K562 (cell line): Measurements from ENCODE around the gene METRNL. TPM values are rescaled to one million over a fixed set of nuclear protein-coding genes. Genes with fewer than 3 reads are reported as not detected.

Experiments used
- ATAC-seq: fragments of 200-7000 bp; cut with Tn5 transposase; 3 replicates; pipeline ENCODE4 v1.9.1; 2020; ENCODE audit warnings: moderate library complexity
- BruUV-seq: library from RNA; stranded (reverse); fragments of 400-500 nt; replicated peaks from 2 replicates; lab custom pipeline; 2021; lab: Mats Ljungman, UMichigan
- CTCF ChIA-PET: fragments of 300-600 bp; formaldehyde crosslinking; extraction: SDS; loops from one replicate; lab custom pipeline; 2021; ENCODE audit warnings: low intra/inter-chr PET ratio; lab: Yijun Ruan, JAX
- POLR2A ChIA-PET: fragments of 300-600, 350-650 bp; sonication (Branson Sonifier 250); formaldehyde crosslinking; extraction: SDS; loops from one replicate; lab custom pipeline; 2021; ENCODE audit warnings: antibody characterized with exemption, inconsistent platforms; lab: Yijun Ruan, JAX
- DNase-seq, 4 experiments: peaks; one replicate each; pipeline versions ENCODE4 v3.0.0 to v3.0.0-alpha.2; 2011 to 2018; ENCODE audit warnings: low spot score in 3 of 4, mixed read lengths in 3 of 4; ENCODE audit errors: extremely low read depth in 1 of 4
- FAIRE-seq: peaks from 2 replicates; lab custom pipeline; 2011; peaks lifted over from hg19 to GRCh38; lab: Jason Lieb, UNC
- H2AFZ ChIP-seq: 2 replicates; pipeline ENCODE4 v1.6.0; 2011; ENCODE audit warnings: low read depth, low read length, control low read depth, inconsistent platforms
- H3K27ac ChIP-seq: fragments of 200-600 bp; 3 replicates; pipeline ENCODE4 v1.8.0; 2011; ENCODE audit warnings: low read depth, mild to moderate bottlenecking, control low read depth, inconsistent platforms, low read length, moderate library complexity, mixed read lengths; ENCODE audit errors: extremely low read depth
- H3K27me3 ChIP-seq, 2 experiments: fragments of 300-600 bp in 1 of 2; 2 replicates in 1 of 2; 3 replicates in 1 of 2; pipeline versions ENCODE4 v1.6.0 to v1.8.0; 2011; ENCODE audit warnings: inconsistent platforms in 2 of 2, low read length in 2 of 2, mild to moderate bottlenecking in 1 of 2, mixed read lengths in 1 of 2, moderate library complexity in 1 of 2; ENCODE audit not compliant: control insufficient read depth in 2 of 2, insufficient read depth in 2 of 2
- H3K36me3 ChIP-seq: fragments of 300-600 bp; 3 replicates; pipeline ENCODE4 v1.8.0; 2011; ENCODE audit warnings: mild to moderate bottlenecking, low read length, inconsistent platforms; ENCODE audit not compliant: control insufficient read depth, insufficient read depth
- H3K4me1 ChIP-seq, 2 experiments: fragments of 200-600 bp in 1 of 2; replicated peaks in 1 of 2; 2 replicates in 1 of 2; 3 replicates in 1 of 2; pipeline versions ENCODE4 v1.5.1 to v1.8.0; 2011; ENCODE audit warnings: inconsistent platforms in 2 of 2, low read length in 2 of 2, mild to moderate bottlenecking in 1 of 2, mixed read lengths in 1 of 2, moderate library complexity in 1 of 2; ENCODE audit not compliant: control insufficient read depth in 2 of 2, insufficient read depth in 2 of 2
- H3K4me2 ChIP-seq: 2 replicates; pipeline ENCODE4 v1.6.1; 2011; ENCODE audit warnings: low read length, control low read depth, inconsistent platforms, mixed read lengths; ENCODE audit not compliant: insufficient read depth
- H3K4me3 ChIP-seq: fragments of 200-600 bp; sonication (generic), shearing (Covaris generic); 2 replicates; pipeline ENCODE4 v1.5.1; 2016; ENCODE audit warnings: control low read depth, inconsistent platforms
- H3K79me2 ChIP-seq: fragments of 200-600 bp; 3 replicates; pipeline ENCODE4 v1.8.0; 2011; ENCODE audit warnings: low read length, inconsistent platforms; ENCODE audit not compliant: control insufficient read depth, insufficient read depth
- H3K9ac ChIP-seq, 2 experiments: 2 replicates each; pipeline versions ENCODE4 v1.6.0 to v1.6.1; 2011; ENCODE audit warnings: low read depth in 2 of 2, low read length in 2 of 2, control low read depth in 1 of 2, inconsistent platforms in 1 of 2, mild to moderate bottlenecking in 1 of 2, mixed read lengths in 1 of 2; ENCODE audit not compliant: insufficient read depth in 1 of 2
- H3K9me1 ChIP-seq: one replicate; pipeline ENCODE4 v1.6.0; 2011; ENCODE audit warnings: inconsistent platforms, mild to moderate bottlenecking, low read length, moderate library complexity; ENCODE audit not compliant: control insufficient read depth, insufficient read depth
- H3K9me3 ChIP-seq: replicated peaks from 2 replicates; pipeline ENCODE4 v1.5.1; 2011; ENCODE audit warnings: low read depth, low read length, inconsistent platforms; ENCODE audit not compliant: control insufficient read depth, insufficient read depth
- H4K20me1 ChIP-seq: replicated peaks from 2 replicates; pipeline ENCODE4 v1.6.1; 2011; ENCODE audit warnings: low read length, inconsistent platforms, mixed read lengths; ENCODE audit not compliant: control insufficient read depth, insufficient read depth
- MYBL2 ChIP-seq, 2 experiments: fragments of 450-650 bp in 1 of 2; sonication (generic) in 1 of 2; formaldehyde crosslinking in 1 of 2; IDR thresholded peaks; 2 replicates each; pipeline versions ENCODE4 v1.6.1 to v1.8.1; 2017 to 2022; ENCODE audit warnings: borderline replicate concordance in 1 of 2, inconsistent platforms in 1 of 2, low read depth in 1 of 2, mild to moderate bottlenecking in 1 of 2, missing genetic modification reagents in 1 of 2, moderate library complexity in 1 of 2
- POLR2G ChIP-seq: fragments of 200-400 bp; formaldehyde crosslinking; IDR thresholded peaks from 2 replicates; pipeline ENCODE4 v1.6.1; 2017; ENCODE audit warnings: low read depth, mild to moderate bottlenecking, antibody characterized with exemption, low read length, moderate library complexity
- ZNF3 ChIP-seq: fragments of 250-450 bp; sonication (Bioruptor Pico); IDR thresholded peaks from 2 replicates; pipeline ENCODE4 v1.5.0; 2021; ENCODE audit warnings: mild to moderate bottlenecking, moderate library complexity
- WGBS: fragments of 100-300 bp; shearing (Covaris generic); methylation state at CpG from one replicate; pipeline ENCODE4 v1.1.6; 2016; ENCODE audit warnings: low coverage, mixed read lengths; ENCODE audit not compliant: insufficient coverage; ENCODE audit errors: missing lambda C conversion rate; 5-methylcytosine and 5-hydroxymethylcytosine counted together
- in situ Hi-C: fragments of 300-500 bp; cut with MboI; formaldehyde crosslinking; loops from 4 replicates; pipeline ENCODE4 v1.15.0; 2018; ENCODE audit warnings: inconsistent platforms, mixed read lengths
- intact Hi-C: fragments of 100-400 bp; cut with micrococcal nuclease; formaldehyde crosslinking; loops from 2 replicates; pipeline ENCODE4 v1.14.2; 2022
- polyA plus RNA-seq, 8 experiments: library from polyadenylated mRNA; depleted of rRNA in 4 of 8; stranded (reverse) in 5 of 8; unstranded in 3 of 8; fragments of >200 nt; fragmentation: Nextera tagmentation in 2 of 8; fragmentation: Illumina TruSeq in 1 of 8; extraction: Ambion mirVana in 2 of 8; extraction: Trizol in 1 of 8; gene quantifications; 2 replicates each; pipeline versions ENCODE4 v1.2.1 to v1.2.3, GENCODE V29; 2011 to 2014; ENCODE audit warnings: inconsistent platforms in 1 of 8, missing spikeins in 1 of 8
- total RNA-seq, 7 experiments: library from RNA; depleted of rRNA in 6 of 7; stranded (reverse); fragments of >200 nt in 6 of 7; fragmentation: Illumina TruSeq in 2 of 7; extraction: Trizol in 2 of 7; gene quantifications; 2 replicates each; pipeline versions ENCODE4 v1.2.1 to v1.2.3, GENCODE V29; 2011 to 2021; ENCODE audit warnings: low replicate concordance in 1 of 7

METRNL gene
- total and polyA plus RNA-seq, 9 of the 15 experiments (the other 6 are each of a cell fraction or from before 2014, with no cell fraction given): 0.17 to 31.8 (median 2.9) TPM

DNA sequence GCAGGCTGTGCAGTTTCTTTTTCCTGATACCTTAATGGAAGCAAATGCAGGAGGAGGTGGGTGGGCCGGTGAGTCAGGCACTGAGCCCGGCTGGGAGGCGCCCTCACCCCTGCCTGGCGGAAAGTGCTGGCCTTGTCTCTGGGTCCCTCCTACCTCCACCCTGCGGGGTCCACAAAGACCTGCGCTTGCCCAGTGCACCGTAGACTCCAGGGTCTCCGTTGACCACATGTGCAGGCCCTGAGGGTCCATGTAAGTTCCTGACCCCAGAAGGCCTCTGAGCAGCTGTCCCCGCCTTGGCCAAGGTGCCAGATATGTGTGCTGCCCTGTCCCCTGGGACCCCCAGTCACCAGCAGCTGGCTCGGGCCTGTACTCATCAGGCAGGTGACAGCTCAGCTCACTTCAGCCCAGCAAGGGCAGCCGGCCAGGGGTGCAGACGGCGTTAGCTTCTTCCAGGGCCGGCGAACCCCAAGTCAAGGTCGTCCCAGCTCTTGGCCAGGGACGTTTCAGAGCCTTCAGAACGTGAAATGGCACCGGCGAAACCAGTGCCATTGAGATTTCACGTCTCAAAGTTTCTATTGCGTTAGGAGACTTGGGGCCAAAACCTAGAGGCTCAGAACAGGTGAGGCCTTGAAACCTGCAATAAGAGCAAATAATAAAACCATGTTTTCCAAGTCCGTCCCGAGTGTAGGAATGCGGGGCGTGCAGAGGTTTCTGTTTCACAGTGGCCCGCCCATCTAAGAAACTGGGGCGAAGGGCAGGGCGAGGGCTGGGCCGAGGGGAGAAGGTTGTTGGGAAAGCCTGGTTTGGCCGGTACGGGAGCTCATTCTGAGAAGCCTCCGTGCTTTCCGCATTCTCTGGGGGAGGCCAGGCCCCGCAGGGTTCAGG lies 12.1 kb downstream of the METRNL start:
- Histone ChIP-seq H3K4me3 (no peak overlapping the region), H3K27ac (no peak overlapping the region), H3K27me3 (no peaks in the 10 kb centered on the region), H3K4me2 (no peak overlapping the region), H3K9me1 (peaks cover 6% of the 10 kb centered on the region), H3K9ac (no peak overlapping the region), H3K79me2 (peaks cover 14% of the 10 kb centered on the region), H3K9me3 (no peaks in the 10 kb centered on the region), H3K4me1 (peaks cover 1 to 56% of the 10 kb centered on the region in 2 experiments; a peak in 2 of 5 replicates), H4K20me1 (peaks cover 20% of the 10 kb centered on the region), H3K36me3 (peaks cover 62% of the 10 kb centered on the region; the same call in 1 of the 3 replicates), H2AFZ (no peak overlapping the region)
- in situ Hi-C loops (no loop called here), intact Hi-C loops (no loop called here)
- FAIRE-seq (no peak), DNase-seq (no peak), ATAC-seq (no peak)
- BruUV-seq: no TSS peak
- POLR2A ChIA-PET: interaction anchor here (0.6 kb wide), 1 partner anchor 52 kb away, joined by 3 read pairs; no protein-coding TSS in a partner anchor
- WGBS: 82% methylated on average over 32 of the region's 35 CpGs
- no peak for TF ChIP-seq ZNF3
- 0 out of 2 replicates have a peak, but pooled peaks have one; percentile 2 for TF ChIP-seq POLR2G
- CTCF ChIA-PET: no interaction called here

DNA sequence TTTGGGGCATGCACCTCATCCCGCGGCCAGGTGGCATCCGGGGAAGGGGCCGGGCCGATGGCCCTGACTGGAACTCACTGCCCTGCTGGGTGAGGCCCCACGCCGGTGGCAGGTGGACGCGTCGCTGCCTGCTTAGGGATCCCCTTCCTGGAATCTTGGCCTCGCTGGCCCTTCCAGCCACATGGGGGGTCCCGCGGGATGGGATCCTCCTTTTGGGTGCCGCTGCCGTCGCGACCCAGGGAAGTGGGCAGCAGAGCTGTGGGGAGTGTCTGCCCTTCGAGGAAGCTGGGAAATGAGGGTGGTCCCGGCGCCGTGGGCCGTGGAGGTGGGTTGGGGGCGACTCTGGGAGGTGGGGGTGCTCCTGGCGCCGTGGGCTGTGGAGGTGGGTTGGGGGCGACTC lies 12.8 kb downstream of the METRNL start:
- FAIRE-seq (no peak), ATAC-seq (no peak), DNase-seq (no peak)
- BruUV-seq: no TSS peak
- intact Hi-C loops: no loop called here
- Histone ChIP-seq H3K4me3 (no peak overlapping the region), H4K20me1 (peaks cover 20% of the 10 kb centered on the region), H3K27me3 (no peaks in the 10 kb centered on the region), H3K4me1 (peaks cover 0 to 55% of the 10 kb centered on the region in 2 experiments; a peak in 2 of 5 replicates), H2AFZ (no peak overlapping the region), H3K9me3 (no peaks in the 10 kb centered on the region), H3K79me2 (peaks cover 7% of the 10 kb centered on the region; the same call in 2 of the 3 replicates), H3K27ac (no peak overlapping the region), H3K9ac (no peak overlapping the region), H3K9me1 (peaks cover 9% of the 10 kb centered on the region), H3K36me3 (peaks cover 58% of the 10 kb centered on the region; the same call in 1 of the 3 replicates), H3K4me2 (no peak overlapping the region)
- WGBS: 100% methylated on average over 3 of the region's 26 CpGs
- ChIA-PET CTCF (no interaction called here), POLR2A (no interaction called here)
- in situ Hi-C loops: no loop called here
- TF ChIP-seq MYBL2 (IDR thresholded peaks at IDR 0.05; ENCODE audit: low read depth): no peak
- TF ChIP-seq MYBL2 (CRISPR knock-in tag; IDR thresholded peaks at IDR 0.05; ENCODE audit: borderline replicate concordance): no peak
- 0 out of 2 replicates have a peak, but pooled peaks have one; percentile 18 for TF ChIP-seq POLR2G
